GM18498 (cell line): ENCODE measurements around the gene MACROD2.

ENCODE experiments used
- ATAC-seq: cut with Tn5 transposase; IDR thresholded peaks from one replicate; pipeline ENCODE4 v1.9.1; 2021; ENCODE audit warnings: mild to moderate bottlenecking, moderate library complexity; ENCODE audit not compliant: unreplicated experiment

Gene MACROD2

GRCh38 chr20:14569641-14570040, 574.3 kb downstream of the MACROD2 start:
- ATAC-seq = no peak

DNA sequence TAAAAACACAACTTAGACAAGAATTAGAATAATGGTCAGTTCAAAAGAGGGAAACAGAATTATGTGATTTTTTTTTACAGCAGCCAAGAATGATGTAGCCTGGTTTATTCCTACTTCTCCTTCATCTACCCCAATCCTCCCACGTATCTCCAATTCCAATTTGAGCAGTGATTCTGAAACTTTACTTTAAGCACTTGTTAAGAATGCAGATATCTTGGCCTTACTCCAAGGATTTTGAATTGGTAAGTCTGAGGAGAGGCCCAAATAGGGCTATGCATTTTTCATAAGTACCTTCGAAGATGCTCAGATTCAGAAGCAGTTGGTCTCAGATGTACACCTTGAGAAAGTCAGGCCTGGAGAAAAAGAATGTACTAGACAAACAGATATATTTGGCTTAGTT, 575.5 kb downstream of the MACROD2 start:
- ATAC-seq = no peak

DNA sequence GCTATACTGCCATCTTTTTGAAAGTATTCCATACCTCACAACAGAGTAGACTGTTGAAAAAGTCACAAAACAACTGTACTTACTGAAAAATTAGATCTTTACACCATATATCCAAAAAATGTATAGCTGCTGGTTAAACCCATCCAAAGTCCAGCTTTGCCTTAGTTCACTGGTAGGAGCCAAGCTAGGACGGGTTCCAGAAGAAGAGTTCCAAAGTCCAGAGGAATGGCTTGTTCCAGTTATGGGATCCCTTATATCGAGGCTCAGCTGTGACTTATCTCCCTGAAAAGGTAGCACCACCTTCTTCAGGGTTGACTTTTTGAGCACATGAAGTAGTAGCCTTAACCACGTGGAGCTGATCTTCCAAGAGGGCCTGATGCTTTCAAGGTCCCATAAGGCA, 578.4 kb downstream of the MACROD2 start:
- no peak for ATAC-seq

DNA sequence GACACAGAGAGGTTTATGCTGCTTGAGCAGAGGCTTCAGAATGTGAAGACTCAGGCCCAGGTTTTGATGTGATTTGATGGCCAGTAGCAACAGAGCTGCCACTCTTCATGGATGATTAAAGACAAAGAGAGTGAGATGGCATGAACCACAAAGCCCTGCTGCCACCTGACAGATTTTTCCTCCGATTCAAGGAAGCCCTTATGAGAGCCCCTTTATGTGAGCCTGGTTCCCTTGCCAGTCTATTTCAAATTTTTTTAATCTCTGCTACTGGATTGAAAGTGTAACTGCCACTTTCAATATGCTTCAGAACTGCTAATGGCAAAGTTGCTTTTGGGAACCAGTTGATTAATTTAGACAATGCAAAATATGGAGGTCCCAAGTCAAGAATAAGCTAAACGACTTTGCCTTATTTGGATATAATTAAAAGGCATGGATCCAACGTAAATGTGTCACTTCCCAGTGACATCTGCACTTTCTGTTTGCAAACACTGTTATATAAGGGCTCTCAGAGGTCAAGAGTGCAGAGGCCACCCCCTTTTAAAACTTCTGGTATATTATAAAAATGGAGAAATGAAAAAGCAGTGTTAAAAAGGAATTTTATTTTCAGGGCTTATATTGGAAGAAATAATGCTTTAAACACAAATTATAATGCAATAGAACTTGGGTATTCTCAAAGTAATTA, 581.0 kb downstream of the MACROD2 start:
- no peak for ATAC-seq

DNA sequence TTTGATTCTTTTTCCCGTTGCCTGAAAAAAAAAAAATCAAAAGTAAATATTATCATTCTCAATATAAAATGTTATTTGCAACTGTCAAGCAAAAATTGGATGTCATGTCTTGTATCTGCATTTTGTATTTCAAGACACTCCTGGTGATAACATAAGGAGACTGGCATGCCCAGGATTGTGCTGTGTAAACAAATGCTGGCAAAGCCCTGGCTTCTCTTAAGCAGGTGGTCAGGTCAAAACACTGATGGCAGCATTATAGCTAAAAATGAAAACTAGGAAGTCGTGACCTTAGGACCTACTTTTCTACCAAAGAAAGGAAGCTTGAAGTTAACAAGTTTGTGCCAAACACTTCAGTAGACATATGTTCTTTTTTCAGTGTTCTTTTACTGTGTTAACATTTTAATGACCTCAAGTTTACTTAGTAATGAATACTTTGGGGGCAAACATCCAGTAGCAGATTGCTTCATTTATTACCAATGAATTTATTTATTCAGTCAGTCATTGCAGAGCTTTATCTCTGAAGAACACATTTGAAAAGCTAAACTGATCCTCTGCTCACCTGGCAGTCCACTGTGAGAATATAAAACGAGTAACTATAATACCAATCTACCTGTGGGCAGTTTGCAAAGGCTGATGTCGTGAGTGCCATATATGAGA, 585.2 kb downstream of the MACROD2 start:
- no peak for ATAC-seq

DNA sequence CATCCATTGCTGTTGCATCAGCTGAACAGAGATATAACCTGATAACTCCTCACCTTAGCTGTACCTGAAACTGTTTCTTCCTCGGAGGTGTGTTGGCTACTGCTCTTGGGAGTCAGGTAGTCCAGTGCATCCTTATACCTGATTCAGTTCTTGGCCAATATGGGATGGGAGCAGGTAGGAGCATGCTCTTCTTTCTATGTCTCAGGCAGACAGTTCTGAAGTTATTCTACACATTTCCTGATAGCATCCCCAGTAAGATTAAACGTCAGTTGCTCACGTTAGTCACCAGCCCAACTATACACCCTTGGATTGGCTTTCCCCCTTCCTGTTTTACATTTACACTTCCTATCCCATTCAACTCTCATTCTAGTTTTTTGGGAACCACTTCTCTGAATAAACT, 586.4 kb downstream of the MACROD2 start:
- ATAC-seq = no peak

DNA sequence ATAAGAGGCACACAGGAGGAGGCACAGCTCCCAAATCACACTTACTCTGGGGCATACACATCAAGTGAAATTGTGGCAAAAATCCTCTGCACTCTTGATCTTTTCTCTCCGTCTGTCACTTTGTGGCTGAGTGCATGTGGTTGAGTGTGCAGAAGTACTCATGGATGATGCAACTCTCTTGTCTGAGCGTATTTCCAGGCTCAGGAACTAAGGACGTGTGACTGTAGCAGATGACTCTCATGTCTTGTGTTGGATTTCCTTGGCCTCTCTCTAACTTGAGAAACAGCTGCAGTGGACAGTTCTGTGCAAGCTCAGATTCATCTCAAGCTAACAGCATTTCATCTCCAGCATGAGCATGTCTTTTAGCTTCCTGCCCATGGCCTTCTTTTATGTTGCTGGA, 587.5 kb downstream of the MACROD2 start:
- no peak for ATAC-seq

DNA sequence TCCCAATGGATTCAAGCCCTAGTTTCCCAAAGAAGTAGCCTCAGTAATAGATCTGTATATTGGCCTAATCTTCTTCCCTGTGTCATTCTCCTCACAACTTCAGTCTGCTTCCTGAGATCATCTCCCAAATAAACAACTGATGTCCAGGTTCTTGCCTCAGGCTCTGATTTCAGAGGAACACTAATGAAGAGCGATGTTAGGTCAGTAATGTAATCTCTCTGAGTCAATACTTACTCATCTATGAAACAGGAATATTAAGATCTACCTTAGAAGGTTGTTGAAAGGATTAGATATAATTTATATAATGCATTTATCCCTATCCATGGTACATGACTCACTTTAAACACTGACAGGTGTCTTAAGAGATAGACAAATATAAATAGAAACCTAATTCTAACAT, 588.1 kb downstream of the MACROD2 start:
- no peak for ATAC-seq

GRCh38 chr20:14589383-14589782, 594.1 kb downstream of the MACROD2 start:
- no peak for ATAC-seq

GRCh38 chr20:14595051-14595450, 599.7 kb downstream of the MACROD2 start:
- ATAC-seq = no peak

- ATAC-seq = no peak
These were observed 601.9 kb downstream of the MACROD2 start for GRCh38 chr20:14597206-14597715.

- no peak for ATAC-seq
These were observed 604.3 kb downstream of the MACROD2 start for GRCh38 chr20:14599613-14600012.

GRCh38 chr20:14600527-14600926, 605.2 kb downstream of the MACROD2 start:
- ATAC-seq = no peak

GRCh38 chr20:14604143-14604542, 608.8 kb downstream of the MACROD2 start:
- ATAC-seq = no peak

DNA sequence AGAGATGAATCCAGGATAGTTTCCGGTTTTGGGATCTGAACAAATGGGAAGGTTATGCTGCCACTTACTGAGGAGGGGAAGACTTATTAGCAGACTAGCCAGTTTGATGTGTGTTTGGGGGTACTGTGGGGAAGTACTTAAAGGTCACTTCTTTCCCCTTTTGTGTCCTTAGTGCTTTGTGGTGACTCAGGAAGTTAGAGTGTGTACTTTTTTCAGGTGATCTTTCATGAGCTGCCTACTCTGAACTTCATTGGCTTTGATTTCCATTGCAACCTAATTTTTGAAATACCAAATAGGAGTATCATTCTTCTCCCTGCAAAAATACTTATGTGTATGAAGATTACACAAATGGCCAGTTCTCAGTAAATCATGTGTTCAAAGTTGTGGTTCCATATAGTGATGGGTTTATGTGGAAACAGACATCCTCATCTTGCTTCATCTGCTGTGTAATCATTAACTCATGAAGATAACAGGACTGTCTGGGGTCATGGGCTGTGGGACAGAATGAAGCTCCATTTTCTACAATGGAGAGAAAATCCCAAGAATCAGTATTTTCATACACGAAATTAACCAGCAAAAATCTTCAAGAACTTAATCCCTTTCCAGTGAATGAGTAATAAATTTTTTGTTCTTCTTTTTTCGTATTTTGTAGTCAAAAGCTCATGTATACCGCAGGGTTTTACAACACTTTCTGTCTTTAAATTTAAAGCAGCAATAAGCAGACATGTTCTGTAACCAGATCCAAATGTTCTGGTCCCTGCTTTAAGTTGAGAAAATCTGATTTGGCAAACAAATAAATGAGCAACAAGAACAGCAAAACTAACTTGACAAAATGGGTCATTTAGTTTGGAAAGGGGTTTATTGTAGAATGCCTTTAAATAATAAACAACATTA, 614.3 kb downstream of the MACROD2 start:
- no peak for ATAC-seq

DNA sequence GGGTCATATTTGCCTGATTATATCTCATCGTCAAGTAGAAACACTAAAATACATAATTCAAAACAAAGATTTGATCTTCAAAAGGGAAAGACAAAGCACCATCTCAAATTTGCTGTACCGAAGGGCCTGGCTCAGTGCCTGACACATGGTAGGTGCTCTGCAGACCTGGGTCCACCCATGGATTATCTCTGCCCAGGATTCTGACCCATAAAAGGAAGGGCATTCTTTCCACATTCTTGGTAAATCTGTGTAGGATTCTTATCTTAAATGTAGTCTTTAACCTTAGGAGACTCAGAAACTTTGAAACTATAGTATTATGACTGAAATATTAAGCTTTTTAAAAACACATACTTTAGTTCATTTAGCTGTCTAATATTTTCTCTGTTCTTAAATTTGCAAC, 616.2 kb downstream of the MACROD2 start:
- no peak for ATAC-seq

DNA sequence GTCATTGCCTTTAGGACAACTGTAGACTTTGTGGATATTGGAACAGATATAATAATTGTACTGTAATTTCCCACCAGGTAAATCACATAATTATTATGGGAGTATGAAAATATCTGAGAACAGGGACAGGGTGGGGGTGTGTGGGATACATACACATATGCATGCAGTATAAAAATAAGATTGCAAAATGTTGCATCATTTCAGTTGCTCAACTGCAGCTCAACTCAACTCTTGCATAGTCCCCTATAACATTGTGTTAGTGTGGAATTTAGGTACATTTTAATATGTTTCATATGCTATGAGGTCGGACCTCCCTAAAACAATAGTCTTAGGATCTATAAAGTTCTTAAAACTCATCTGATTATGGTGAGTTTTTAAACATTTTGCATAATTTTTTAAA, 617.1 kb downstream of the MACROD2 start:
- ATAC-seq = no peak

- ATAC-seq = no peak
These were observed 620.7 kb downstream of the MACROD2 start for GRCh38 chr20:14616003-14616402.

- ATAC-seq = no peak
These were observed 621.8 kb downstream of the MACROD2 start for GRCh38 chr20:14617123-14617522.

GRCh38 chr20:14619411-14619810, 624.1 kb downstream of the MACROD2 start:
- no peak for ATAC-seq

GRCh38 chr20:14622796-14623195, 627.5 kb downstream of the MACROD2 start:
- no peak for ATAC-seq

GRCh38 chr20:14631011-14631410, 635.7 kb downstream of the MACROD2 start:
- no peak for ATAC-seq
